Activated CD4-positive, alpha-beta T cell treated with anti-CD3 and anti-CD28 coated beads, Interleukin-2, Interleukin-6, amounts not matched to agents 100 ng/mL and 50 ng/mL, durations not matched to agents 16 hours and 8 hours (primary cell): ENCODE measurements around the gene THEMIS.
"Not testable (repeated sequence)": the region's sequence is repeated elsewhere in the genome, so short reads cannot be mapped to it uniquely, and the experiment has no call there.

Experiments used
- DNase-seq: peaks from one replicate; pipeline ENCODE4 v3.0.0-alpha.2; 2020

Gene THEMIS, protein sequence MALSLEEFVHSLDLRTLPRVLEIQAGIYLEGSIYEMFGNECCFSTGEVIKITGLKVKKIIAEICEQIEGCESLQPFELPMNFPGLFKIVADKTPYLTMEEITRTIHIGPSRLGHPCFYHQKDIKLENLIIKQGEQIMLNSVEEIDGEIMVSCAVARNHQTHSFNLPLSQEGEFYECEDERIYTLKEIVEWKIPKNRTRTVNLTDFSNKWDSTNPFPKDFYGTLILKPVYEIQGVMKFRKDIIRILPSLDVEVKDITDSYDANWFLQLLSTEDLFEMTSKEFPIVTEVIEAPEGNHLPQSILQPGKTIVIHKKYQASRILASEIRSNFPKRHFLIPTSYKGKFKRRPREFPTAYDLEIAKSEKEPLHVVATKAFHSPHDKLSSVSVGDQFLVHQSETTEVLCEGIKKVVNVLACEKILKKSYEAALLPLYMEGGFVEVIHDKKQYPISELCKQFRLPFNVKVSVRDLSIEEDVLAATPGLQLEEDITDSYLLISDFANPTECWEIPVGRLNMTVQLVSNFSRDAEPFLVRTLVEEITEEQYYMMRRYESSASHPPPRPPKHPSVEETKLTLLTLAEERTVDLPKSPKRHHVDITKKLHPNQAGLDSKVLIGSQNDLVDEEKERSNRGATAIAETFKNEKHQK

DNA sequence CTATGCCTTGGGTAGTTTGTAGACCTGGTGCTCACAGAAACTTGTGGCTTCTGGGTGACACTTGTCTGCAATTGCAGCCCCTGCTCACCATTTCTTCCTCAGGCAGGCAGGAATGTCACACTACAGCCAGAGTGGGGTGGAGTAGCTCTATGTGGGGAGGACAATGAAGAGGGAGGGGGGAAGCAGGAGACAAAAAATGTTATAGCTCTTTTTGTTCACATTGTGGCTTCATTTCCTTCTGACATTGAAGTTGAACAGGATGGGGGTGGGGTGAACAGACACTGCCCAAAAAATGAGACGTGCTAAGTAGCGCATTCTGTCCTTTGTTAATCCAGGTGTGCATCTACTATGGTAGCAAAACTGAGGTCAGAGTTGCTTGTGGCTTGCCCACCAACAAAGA is at the start of gene THEMIS:
Gene THEMIS, minus strand, starts transcription at position 124 of the 400 bp plus-strand sequence. CDS start 126 bp downstream, outside the sequence.
- peak; percentile 81 for DNase-seq

- no peak for DNase-seq
Observed at GRCh38 chr6:127949251-127949650, 48.4 kb upstream of the THEMIS start.

DNA sequence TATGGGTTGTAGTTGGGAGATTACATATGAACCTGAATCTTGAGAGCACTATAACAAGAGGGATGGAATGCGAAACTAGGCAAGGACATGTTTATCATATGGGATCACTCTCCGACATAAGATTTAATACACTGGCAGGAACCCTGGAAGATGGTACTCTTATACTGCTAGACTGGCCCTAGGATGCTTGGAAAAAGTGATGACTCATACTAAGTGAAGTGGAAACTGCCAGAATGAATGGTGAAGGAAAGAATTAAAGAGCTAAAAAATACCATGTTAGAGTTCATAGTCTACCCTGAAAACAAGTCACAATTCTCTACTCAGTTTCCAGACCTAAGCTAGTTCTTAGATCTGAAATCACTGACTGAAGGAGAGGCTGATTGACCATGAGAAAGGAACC is 45.5 kb upstream of the THEMIS start:
- DNase-seq, result no peak

DNA sequence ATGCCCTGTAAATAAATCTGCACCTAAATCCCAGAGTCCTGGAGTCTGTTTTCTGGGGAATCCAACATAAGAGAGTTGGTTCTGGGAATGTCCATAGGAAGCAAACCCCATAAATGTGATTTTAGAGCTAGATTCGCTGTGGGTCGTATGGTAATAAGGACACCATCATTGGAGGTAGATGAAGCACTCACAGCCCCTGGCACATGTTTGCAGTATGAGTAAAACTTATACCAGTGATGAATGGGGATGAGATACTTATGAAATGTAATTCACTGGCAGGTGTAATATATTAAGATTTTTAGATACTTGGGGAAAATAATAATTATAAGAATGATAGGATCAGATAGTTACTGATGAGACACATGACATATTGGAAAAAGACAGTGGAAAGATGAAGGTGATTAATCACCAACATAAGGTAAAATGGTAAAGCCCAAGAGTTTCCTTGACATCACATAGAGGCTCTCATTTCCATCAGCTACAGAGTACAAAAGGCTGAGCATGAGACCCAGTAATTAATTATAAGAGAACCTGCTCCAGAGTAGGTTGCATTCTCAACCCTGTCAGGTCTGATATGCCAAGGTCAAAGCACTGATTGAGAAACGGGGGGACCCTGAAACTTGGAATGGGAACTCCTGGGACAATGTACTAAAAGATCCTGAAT is 44.7 kb upstream of the THEMIS start:
- no peak for DNase-seq

DNA sequence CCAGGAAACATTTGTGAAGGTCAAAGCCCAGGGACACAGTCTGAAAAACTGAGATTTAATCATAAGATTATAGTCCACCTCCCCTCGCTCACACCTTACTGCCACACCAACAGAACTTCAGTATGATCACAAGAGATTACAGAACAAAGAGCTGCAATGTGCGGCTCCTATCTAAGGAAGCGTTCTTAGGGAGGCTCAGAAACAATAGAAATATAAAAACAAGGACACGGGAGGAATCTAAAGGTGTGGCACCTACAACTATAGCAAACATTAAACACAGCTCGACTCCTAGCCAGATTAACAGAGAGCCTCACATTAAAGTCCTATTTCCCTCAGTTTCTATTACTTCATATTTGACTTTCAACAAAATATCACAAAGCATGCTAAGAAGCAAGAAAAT is 40.4 kb upstream of the THEMIS start:
- no peak for DNase-seq

DNA sequence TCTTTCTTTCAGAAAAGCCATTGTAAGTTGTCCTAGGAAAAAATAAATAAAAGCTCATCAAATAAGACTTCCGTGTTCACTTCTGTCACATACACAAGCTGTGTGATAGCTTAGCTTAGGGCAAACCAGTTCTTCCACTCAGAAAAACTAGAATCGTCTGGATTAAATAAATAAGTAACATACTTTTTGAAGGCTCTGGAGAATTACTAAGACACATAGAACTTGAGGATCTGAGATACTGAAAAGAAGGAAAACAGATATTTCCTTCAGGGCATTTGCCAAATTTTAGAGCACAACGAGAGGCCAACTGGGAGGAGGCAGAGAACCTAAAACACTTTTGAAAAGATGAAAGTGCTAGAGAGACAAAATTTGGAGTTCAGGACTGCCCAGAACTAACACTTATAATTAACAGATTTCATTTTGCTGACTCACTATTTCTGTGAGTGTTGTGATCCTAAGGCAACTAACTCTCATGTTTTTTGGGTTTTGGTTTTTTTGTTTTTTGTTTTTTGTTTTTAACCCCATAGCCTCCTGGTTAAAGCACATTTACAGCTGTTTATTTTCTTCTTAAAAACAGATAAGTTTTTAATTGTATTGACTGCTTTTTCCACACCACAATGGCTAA is 38.7 kb upstream of the THEMIS start:
- DNase-seq, result no peak

- DNase-seq, result peak; percentile 56
Observed at GRCh38 chr6:127938701-127939100, 37.8 kb upstream of the THEMIS start.

GRCh38 chr6:127937747-127938146 is 36.9 kb upstream of the THEMIS start:
- no peak for DNase-seq

DNA sequence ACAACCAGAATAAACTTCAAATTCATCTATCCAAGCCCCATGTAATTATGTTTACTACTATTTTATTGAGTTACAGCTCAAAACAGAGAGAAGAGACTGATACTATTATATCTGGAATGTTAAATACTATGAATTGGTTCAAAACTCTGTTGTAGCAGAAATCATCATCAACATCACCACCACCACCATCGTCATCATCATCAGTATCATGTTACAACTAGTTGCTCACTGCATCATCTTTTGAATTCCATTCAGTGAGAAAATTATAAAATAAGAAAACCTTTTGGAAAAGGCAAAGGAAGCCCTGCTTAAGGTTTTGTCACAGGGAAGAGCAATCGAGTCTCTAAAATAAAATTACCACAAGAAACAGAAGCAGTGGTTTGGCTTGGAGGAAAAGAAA is 36.2 kb upstream of the THEMIS start:
- no peak for DNase-seq

- DNase-seq, result no peak
Observed at GRCh38 chr6:127934956-127935355, 34.1 kb upstream of the THEMIS start.

DNA sequence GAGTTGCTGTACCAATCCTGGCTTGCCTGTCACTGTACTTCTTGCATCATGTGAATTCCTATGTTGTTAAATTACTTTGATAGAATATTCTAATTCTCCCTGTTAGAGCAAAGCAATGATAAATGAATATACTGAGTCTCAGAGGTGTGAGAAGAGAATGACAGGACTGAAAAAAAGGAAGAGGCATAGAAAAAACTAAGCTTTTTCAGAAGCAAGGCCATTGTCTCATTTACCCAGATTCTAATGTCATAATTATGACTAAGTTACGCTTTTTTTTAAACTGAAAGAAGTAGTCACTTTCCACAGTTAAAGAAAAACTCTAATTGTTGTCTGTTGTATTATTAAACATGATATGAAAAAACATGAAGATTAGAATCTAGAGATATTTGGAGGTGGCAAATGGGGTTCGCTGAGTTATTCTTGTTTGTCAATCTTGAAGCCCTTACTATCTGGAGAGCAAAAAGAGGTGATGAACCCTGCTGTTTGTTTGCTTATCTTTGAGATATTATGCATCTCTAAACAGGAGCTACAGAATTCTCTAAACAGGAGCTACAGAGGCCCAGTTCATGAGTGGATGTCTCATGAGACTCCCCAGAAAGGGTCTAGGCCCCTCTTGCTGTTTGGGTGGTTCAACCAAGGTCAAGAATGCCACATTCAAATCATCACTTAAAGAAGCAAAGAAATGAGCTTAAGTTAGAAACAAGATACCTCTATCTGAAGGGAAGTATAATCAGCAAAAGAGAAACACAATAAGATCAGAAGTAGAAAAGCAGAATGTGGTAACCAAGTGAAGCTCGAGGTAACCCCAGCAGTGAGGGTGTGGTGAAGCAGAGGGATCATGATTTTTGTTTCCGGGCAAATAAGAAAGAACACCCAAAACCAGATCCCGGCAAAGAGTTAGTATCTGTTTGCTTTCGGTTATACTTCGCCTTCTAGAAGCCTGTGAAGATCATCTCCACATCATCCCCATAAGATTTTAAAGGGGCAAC is 33.3 kb upstream of the THEMIS start:
- peak; percentile 83 for DNase-seq

- no peak for DNase-seq
Observed at GRCh38 chr6:127933137-127933536, 32.3 kb upstream of the THEMIS start.

DNA sequence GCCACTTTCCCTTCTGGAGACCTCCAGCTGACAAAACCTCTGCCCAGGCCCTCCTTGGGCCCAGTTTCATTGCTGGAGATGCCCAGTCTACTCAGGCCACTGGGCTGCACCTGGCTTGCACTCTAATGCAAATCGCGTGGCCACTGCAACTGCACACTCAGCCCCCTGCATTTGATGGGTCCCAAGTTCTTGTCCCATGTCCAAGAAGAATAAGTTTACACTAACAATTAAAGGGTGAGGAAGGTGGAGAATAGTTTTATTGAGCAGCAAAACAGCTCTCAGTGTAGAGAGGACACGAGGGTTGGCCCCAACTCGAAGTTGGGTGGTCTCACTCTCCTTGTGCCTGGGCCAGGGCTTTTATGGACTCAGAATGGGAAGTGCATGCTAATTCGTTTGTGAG is 31.9 kb upstream of the THEMIS start:
- no peak for DNase-seq

DNA sequence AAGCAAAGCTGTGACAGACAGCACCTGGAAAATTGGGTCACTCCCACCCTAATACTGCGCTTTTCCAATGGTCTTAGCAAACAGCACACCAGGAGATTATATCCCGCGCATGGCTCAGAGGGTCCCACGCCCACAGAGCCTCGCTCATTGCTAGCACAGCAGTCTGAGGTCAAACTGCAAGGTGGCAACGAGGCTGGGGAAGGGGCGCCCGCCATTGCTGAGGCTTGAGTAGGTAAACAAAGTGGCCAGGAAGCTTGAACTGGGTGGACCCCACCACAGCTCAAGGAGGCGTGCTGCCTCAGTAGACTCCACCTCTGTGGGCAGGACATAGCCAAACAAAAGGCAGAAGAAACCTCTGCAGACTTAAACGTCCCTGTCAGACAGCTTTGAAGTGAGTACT is 25.6 kb upstream of the THEMIS start:
- DNase-seq, result not testable (repeated sequence)

- DNase-seq, result no peak
Observed at GRCh38 chr6:127924440-127924839, 23.6 kb upstream of the THEMIS start.

DNA sequence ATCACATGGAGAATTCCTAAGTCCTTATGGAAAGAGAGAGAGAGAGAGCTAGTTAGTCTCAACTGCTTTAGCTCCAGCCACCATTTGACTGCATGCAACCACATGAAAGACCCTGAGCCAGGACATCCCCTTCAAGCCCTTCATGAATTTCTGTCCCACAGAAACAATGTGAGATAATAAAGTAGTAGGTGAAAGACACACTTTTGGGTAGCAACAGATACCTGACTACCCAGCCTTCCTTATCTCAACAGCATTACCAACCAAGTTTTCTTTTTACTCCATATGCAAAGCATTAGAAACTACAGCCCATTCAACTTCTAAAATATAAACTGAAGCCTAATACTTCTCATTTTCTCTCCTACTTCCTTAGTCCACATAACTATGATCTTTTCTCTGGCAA is 23.2 kb upstream of the THEMIS start:
- no peak for DNase-seq

DNA sequence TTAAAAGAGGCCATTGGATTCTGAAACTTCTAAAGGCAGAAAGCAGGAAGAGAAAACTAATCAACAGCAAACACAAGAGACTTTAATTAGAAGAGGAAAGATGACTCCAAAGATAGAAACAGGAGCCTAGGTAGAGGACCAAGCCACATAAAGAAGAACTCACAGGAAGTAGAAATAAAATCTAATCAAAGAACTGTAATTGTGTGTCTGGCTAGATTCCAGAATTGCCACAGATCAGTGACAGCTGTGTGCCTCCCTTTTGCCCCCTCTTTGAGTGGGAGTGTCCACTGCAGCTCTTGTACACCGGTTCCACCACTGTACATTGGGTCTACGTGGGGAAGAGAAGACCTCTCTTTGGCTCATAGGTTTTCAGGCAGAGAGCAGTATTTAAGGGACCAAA is 22.3 kb upstream of the THEMIS start:
- DNase-seq, result no peak

GRCh38 chr6:127921982-127922381 is 21.1 kb upstream of the THEMIS start:
- no peak for DNase-seq

DNA sequence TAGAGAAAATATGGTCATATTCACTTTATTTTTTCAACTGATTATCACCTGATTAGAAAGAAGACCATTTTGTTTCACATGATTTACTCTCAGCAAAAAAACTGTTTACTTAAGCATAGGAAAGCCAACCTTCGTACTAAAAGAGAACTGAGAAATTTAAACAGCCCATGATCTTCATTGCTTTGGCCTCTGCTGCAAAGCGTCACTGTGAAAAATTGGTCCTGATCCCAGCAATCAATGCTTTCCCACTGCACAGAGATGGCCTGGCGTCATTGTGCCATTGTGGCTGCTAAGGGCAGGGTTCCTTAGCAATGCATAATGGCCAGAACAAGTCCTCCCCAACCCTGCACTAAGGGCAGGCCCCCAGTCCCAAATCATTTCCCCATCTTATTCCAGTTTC is 19.9 kb upstream of the THEMIS start:
- no peak for DNase-seq

GRCh38 chr6:127918506-127919427 is 17.9 kb upstream of the THEMIS start:
- peak; percentile 50 for DNase-seq

DNA sequence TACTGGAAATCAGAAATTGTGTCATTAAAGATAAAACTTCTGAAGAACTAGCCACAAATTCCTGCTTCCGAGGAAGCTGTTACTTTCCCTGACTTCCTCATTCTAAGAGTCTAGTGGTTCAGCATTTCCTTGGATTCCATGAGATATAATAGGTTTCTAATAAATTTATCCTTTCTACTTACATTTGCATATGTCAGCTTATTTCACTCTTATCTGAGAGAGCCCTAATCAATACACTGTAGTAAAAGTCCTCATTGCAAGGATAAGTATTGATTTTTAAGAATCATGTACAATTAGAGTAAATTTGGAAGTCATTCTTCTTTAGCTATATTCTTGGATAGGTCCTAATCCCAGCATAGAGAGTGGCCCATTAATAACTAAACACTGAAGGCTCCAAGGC is 16.9 kb upstream of the THEMIS start:
- no peak for DNase-seq
